ES-I3 (cell line): ENCODE measurements around the gene ZNHIT1.

Experiments
- H3K36me3 ChIP-seq: 2 replicates; pipeline ENCODE4 v1.6.1; 2013; ENCODE audit warnings: mild to moderate bottlenecking, low read length, control low read depth, moderate library complexity; ENCODE audit not compliant: insufficient read depth
- H3K4me1 ChIP-seq: 2 replicates; pipeline ENCODE4 v1.6.1; 2013; ENCODE audit warnings: mild to moderate bottlenecking, control low read depth, low read length; ENCODE audit not compliant: insufficient read depth
- H3K9ac ChIP-seq: 2 replicates; pipeline ENCODE4 v1.6.1; 2013; ENCODE audit warnings: low read depth, mild to moderate bottlenecking, low read length, moderate library complexity
- H3K9me3 ChIP-seq: 2 replicates; pipeline ENCODE4 v1.6.1; 2013; ENCODE audit warnings: mild to moderate bottlenecking, low read length, moderate library complexity; ENCODE audit not compliant: control insufficient read depth, insufficient read depth

The ZNHIT1 gene

DNA sequence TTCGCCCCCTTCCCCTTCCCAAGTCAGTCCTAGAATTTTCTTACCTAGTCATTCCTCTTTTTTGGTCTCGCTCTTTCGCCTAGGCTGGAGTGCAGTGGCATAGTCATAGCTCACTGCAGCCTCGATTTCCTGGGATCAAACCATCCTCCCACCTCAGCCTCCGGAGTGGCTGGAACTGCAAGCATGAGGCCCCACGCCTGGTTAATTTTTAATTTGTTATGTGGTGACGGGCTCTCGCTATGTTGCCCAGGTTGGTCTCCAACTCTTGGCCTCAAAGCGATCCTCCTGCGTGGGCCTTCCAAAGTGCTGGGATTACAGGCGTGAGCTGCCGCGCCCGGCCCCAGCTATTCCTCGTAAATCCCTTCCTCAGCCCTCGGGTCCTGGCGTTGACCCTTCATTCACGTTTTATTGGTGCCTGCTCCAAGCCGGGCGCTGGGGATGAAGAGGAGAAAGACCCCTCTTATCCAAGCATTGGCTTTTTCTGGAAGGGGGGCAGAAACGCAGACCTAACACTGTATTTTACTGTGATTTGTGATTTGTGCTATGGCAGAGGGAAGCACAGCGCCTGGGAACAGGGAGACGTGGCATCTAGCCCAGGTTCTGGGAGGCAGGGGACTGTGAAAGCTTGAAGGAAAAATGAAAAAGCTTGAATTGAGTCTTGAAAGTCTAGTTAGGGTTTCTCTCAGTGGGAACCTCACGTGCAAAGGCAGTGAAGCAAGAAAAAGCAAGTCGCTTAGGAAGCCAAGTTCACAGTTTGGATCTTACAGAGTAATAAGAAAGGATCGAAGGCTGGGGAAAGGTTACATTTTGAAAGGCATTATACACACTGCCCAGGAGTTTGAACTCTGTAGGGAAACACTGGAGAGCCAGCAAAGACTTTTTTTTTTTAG is 516 bp downstream of the ZNHIT1 start:
- Histone ChIP-seq H3K9me3 (no peaks in the 10 kb centered on the region), H3K36me3 (no peaks in the 10 kb centered on the region; the same call in 1 of the 2 replicates), H3K4me1 (0 out of 2 replicates have a peak, but pooled peaks cover 4% of the 10 kb centered on the region), H3K9ac (peak overlapping the region; percentile 80)

DNA sequence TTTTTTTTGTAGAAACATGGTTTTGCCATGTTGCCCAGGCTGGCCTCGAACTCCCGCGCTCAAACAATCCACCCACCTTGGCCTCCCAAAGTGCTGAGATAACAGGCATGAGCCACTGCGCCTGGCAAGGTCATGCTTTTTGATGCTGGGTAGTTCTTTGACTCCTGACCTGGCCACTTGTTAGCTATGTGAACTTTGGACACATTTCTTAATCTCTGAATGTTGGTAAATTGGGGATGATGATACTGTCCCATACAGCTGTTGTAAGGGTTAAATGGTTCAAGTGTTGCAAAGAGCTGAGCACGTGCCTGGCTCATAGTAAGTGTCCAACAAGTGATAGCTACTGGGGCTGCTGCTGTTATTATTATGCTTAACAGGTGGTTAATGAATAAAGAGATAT is 2.3 kb downstream of the ZNHIT1 start:
- Histone ChIP-seq H3K9me3 (no peaks in the 10 kb centered on the region), H3K36me3 (peaks cover 7% of the 10 kb centered on the region), H3K9ac (no peak overlapping the region), H3K4me1 (0 out of 2 replicates have a peak, but pooled peaks cover 4% of the 10 kb centered on the region)

DNA sequence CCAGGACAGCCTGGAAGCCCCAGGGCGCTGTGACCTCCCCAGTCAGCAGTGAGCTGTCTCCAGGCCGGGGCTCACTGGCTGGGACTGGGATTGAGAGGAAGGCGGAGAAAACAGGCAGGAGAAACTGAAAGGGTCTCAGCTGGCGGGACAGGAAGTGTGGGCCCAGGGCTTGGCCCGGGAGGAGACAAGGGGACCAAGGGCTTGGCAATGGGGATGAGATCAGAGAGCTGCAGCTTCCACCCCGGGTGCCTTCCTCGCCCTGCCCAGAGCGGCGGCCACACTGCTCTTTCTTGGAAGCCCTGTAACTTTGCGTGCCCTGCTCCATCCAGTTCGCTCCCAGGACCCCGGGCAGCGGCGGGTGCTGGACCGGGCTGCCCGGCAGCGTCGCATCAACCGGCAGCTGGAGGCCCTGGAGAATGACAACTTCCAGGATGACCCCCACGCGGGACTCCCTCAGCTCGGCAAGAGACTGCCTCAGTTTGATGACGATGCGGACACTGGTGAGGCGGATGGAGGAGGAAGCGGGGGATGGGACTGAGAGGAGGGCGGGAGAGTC is 4.4 kb downstream of the ZNHIT1 start:
- Histone ChIP-seq H3K9ac (no peak overlapping the region), H3K36me3 (peaks cover 7% of the 10 kb centered on the region), H3K9me3 (no peaks in the 10 kb centered on the region), H3K4me1 (0 out of 2 replicates have a peak, but pooled peaks cover 4% of the 10 kb centered on the region)

DNA sequence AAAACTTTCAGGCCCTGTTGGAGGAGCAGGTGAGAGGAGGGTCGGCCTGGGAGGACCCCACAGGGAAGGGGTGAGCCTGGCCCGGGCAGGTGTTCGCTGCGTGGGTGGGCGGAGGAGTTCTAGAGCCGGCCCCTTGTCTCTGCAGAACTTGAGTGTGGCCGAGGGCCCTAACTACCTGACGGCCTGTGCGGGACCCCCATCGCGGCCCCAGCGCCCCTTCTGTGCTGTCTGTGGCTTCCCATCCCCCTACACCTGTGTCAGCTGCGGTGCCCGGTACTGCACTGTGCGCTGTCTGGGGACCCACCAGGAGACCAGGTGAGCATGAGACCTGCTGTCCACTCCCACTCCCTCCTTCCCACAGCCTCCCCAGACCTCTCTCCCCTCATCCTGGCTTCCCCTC is 5.6 kb downstream of the ZNHIT1 start:
- Histone ChIP-seq H3K4me1 (0 out of 2 replicates have a peak, but pooled peaks cover 4% of the 10 kb centered on the region), H3K36me3 (peaks cover 7% of the 10 kb centered on the region), H3K9me3 (no peaks in the 10 kb centered on the region), H3K9ac (no peak overlapping the region)

DNA sequence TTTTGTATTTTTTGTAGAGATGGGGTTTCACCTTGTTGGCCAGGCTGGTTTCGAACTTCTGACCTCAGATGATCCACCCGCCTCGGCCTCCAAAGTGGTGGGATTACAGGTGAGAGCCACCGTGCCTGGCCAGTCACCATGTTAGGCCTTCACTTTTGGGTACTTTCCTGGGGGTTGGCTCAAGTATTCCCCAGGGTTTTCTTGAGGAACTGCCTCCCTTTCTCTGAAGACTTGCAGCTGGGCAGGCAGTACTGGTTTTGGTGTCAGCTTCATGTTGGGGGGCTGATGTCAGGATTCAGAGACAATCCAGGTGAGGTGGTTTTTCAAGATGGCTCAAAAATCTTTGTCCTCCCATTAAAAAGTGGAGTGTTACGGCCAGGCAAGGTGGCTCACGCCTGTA is 7.7 kb downstream of the ZNHIT1 start:
- H3K4me1 ChIP-seq, result 0 out of 2 replicates have a peak, but pooled peaks cover 4% of the 10 kb centered on the region
- H3K9me3 ChIP-seq, result no peaks in the 10 kb centered on the region
- H3K9ac ChIP-seq, result no peak overlapping the region
- H3K36me3 ChIP-seq, result peaks cover 7% of the 10 kb centered on the region

DNA sequence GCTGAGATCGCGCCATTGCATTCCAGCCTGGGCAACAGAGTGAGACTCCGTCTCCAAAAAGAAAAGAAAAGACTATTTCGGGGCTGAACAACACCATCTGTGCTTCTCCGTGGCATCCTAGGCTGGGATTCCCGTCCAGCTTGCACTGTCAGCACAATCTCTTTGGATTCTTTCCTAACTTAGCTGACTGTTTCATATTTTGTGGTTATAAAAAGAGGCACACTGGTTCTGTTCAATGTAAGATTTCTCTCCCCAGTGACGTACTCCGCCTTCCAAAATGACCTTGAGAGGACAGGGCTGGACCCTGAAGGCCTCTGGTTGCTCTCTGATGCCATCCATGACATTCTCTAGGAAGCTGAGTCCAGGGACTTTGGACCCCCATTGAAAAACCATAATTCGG is 8.8 kb downstream of the ZNHIT1 start:
- H3K36me3 ChIP-seq, result peaks cover 7% of the 10 kb centered on the region
- H3K4me1 ChIP-seq, result peaks cover 12% of the 10 kb centered on the region; the same call in 1 of the 2 replicates
- H3K9me3 ChIP-seq, result no peaks in the 10 kb centered on the region
- H3K9ac ChIP-seq, result no peak overlapping the region

DNA sequence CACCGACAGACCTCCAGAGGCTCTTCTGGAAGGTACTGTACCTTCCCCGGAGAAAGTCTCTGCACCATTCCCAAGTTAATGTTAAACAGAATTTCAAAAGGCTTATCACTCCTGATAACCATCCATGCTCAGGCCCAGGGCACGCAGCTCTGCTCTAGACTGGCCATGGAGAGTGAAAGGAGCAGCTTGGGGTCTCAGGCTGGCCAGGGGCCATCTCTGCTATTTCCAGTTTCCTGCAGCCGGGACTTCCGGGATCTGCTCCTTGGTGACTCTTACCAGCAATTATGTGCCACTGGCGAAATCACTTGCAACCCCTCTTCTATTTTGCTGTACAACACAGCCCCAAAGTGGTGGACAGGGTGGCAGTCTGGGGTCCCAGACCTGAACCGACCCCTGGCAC is 13.7 kb downstream of the ZNHIT1 start:
- Histone ChIP-seq H3K36me3 (no peaks in the 10 kb centered on the region), H3K9ac (peak overlapping the region; percentile 62; the same call in 1 of the 2 replicates)

DNA sequence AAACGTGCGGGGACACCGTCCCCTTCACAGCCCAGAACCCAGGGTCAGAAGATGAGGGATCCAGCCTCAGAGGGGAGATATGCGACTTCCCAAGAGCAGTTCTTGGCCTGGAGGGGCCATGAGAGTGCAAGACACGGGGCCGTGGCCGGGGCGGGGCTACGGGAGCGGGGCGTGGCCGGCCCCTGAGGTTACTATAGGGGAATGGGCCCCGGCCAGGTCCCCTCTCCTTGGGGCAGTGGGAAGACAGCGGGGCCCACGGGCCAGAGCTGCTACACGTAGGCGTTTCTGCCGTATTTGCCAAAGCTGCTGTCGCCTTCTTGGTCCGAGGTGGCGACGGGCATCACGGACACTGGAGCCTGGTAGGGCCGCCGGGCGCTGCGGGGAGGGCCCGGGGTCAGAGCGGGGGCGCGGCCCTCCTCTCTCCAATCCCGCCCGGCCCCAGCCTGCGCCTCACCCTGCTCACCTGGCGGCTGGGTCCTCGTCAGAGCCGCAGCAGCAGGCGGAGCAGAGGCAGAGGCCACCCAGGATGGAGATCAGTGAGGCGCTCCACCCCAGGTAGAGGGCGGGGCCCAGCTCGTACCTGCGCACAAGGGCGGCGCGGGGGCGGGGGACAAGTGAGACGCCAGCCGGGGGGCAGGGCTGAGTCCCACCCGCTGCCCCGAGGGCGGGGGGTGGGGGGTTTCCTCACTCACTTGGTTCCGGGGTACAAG is 14.3 kb downstream of the ZNHIT1 start:
- peaks cover 22% of the 10 kb centered on the region for H3K4me1 ChIP-seq
- peak overlapping the region; percentile 62; the same call in 1 of the 2 replicates for H3K9ac ChIP-seq

More for the DNA sequence above, 13.7 kb downstream of the ZNHIT1 start:
- Histone ChIP-seq H3K4me1 (peaks cover 17% of the 10 kb centered on the region), H3K9me3 (no peaks in the 10 kb centered on the region)

DNA sequence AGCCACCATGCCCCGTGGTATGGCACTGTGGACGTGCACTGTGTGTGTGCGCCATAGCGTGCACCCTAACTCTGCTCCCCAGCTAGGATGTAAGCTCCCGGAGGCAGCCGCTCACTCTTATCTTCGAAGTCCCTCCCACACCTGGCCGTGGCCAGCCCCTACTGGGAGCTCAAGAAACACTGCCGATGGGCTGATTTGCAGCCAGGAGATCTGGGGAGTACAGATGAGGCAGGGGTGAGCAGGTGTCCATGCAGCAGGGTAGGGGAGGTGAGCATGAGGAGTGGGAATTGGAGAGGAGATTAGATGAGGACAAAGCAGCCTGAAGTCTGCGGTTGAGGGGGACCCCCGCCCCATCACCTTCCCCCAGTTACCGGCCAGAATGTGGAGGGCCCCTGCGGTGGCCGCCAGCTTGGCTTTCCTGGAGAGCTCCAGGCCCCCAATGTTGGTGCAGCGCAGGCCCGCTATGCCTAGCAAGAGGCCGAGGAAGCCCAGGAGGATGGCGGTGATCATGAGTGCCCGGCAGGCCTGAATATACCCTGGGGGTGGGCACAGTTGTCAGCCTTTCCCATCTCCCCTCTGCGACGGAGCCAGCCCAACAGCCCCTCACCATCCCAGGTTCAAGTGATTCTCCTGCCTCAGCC is 16.1 kb downstream of the ZNHIT1 start:
- Histone ChIP-seq H3K9me3 (no peaks in the 10 kb centered on the region), H3K36me3 (no peaks in the 10 kb centered on the region), H3K4me1 (peaks cover 37% of the 10 kb centered on the region), H3K9ac (no peak overlapping the region)

More for the DNA sequence above, 14.3 kb downstream of the ZNHIT1 start:
- Histone ChIP-seq H3K9me3 (no peaks in the 10 kb centered on the region), H3K36me3 (no peaks in the 10 kb centered on the region)

DNA sequence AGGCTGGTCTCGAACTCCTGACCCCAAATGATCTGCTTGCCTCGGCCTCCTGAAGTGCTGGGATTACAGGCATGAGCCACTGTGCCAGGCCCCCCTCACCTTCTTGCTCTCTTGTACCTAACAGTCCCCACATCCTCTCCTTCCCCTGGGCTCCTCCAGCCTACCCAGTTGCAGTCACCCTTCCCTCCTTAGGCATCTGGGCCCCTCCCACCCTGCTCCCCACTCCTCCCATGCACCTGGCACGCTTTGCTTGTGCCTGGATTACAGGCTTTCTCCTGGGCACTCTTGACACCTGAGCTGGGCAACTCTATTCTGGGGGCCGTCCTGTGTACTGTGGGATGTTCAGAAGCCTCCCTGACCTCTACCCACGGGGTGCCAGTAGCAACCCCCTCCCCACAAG is 16.7 kb downstream of the ZNHIT1 start:
- Histone ChIP-seq H3K9ac (no peak overlapping the region), H3K9me3 (no peaks in the 10 kb centered on the region), H3K4me1 (peaks cover 43% of the 10 kb centered on the region), H3K36me3 (no peaks in the 10 kb centered on the region)

DNA sequence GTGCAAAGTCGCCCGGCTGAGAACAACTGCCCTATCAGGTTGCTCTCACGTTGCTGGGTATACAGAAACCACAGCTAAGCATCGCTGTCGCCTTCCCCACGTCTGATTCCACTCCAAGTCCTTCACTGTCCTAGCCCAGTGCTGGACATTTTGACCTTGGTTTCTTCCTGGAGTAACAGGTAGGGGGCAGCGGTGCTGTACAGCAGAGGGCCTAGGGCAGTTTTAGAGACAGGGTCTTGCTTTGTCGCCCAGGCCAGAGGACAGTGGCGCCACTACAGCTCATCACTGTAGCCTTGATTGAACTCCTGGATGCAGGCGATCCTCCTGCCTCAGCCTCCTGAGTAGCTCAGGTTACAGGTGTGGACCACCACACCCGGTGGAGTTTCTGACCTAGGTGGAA is 17.1 kb downstream of the ZNHIT1 start:
- peaks cover 43% of the 10 kb centered on the region for H3K4me1 ChIP-seq
- no peak overlapping the region for H3K9ac ChIP-seq
- no peaks in the 10 kb centered on the region for H3K36me3 ChIP-seq
- no peaks in the 10 kb centered on the region for H3K9me3 ChIP-seq

DNA sequence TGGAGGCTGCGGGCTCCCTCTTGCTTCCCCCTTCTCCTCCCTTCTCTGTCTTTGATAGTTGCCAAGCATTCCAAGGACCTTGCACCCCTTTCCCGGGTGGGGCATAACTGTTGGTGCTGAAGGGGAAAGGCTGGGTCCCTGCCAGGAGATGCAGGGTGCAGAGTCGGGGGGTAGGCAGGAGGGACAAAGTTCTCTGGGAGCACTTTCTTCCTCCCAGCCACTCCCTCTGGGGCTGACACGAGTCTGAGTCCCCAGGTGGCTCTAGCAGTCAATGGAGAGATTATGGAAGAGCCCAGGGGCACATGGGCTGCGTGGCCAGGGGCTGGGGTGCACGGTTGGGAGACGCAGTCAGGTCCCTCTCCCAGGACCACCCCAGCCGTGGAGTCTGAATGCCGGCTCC is 17.6 kb downstream of the ZNHIT1 start:
- Histone ChIP-seq H3K4me1 (peaks cover 43% of the 10 kb centered on the region), H3K9ac (no peak overlapping the region), H3K36me3 (no peaks in the 10 kb centered on the region), H3K9me3 (no peaks in the 10 kb centered on the region)

DNA sequence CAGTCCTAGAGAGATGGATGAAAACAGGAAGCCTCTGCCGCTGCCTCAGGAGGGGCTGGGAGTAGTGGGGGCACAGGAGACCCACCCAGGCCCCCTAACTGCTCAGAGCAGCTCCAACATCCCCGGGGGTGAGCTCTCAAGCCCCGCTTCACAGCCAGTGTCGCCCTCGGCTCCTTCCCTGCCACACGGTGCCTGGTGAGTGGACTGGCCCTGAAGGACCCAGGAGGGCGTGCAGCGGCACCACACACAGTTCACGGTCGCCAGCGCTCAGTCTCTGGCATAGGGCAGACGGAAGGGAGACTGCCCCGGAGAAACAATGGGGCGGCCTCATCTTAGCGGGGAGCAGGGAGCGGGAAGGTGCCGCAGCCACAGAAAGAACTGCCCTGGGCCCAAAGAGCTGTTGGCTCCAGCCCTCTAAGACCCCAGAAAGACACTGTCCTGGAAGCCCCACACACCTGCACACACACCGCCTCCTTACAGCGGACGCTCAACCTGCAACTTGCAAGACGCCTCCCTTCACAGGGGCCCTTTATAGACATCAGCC is 18.4 kb downstream of the ZNHIT1 start:
- Histone ChIP-seq H3K36me3 (no peaks in the 10 kb centered on the region), H3K4me1 (peaks cover 39% of the 10 kb centered on the region), H3K9me3 (no peaks in the 10 kb centered on the region), H3K9ac (no peak overlapping the region)
